Psoas muscle (tissue), 8 donors: ENCODE measurements around the gene NOTCH4. TPM values are rescaled to one million over a fixed set of nuclear protein-coding genes. Genes with fewer than 3 reads are reported as not detected.
A peak's percentile ranks its signal among the peaks of the same experiment; 100 is the strongest.

ENCODE experiments used
- ATAC-seq, 4 donors: fragments of 200-7000 bp; cut with Tn5 transposase; one replicate each; pipeline ENCODE4 v1.9.1; 2020; ENCODE audit warnings: moderate library complexity in 3 of 4, mild to moderate bottlenecking in 2 of 4
- DNase-seq, 2 donors: peaks; one replicate each; pipeline ENCODE4 v3.0.0-alpha.2; 2020
- H3K27ac ChIP-seq: fragments of 200-600 bp; one replicate; pipeline ENCODE4 v1.8.0; 2022
- H3K27me3 ChIP-seq, 3 donors: fragments of 200-600 bp in 1 of 3; one replicate each; pipeline versions ENCODE4 v1.6.1 to v1.8.0; 2013 to 2022; ENCODE audit warnings: low read length in 2 of 3, mild to moderate bottlenecking in 2 of 3, moderate library complexity in 1 of 3; ENCODE audit not compliant: insufficient read depth in 3 of 3
- H3K36me3 ChIP-seq, 2 donors: fragments of 200-600 bp in 1 of 2; one replicate each; pipeline versions ENCODE4 v1.6.1 to v1.8.0; 2013 to 2022; ENCODE audit warnings: low read depth in 1 of 2, mild to moderate bottlenecking in 1 of 2, moderate library complexity in 1 of 2; ENCODE audit not compliant: insufficient read depth in 1 of 2
- H3K4me1 ChIP-seq: fragments of 200-600 bp; one replicate; pipeline ENCODE4 v1.8.0; 2022
- H3K4me3 ChIP-seq: fragments of 200-600 bp; one replicate; pipeline ENCODE4 v1.8.0; 2022; ENCODE audit warnings: mild to moderate bottlenecking
- H3K9me3 ChIP-seq: fragments of 200-600 bp; one replicate; pipeline ENCODE4 v1.8.0; 2022
- WGBS, 3 donors: extraction: QIAGEN DNeasy Blood & Tissue Kit; methylation state at CpG; one replicate each; pipeline versions ENCODE4 v1.1.6 to v1.1.7; 2013; 5-methylcytosine and 5-hydroxymethylcytosine counted together
- intact Hi-C, 2 donors: fragments of 100-400 bp; cut with DNase I; formaldehyde crosslinking; loops; one replicate each; pipeline versions ENCODE4 v1.11.0 to v1.14.2; 2022
- polyA plus RNA-seq, 3 donors: library from polyadenylated mRNA; stranded (reverse); fragments of 200-250 nt; gene quantifications; one replicate each; pipeline ENCODE4 v1.2.3, GENCODE V29; 2013
- total RNA-seq, 4 donors: library from RNA; stranded (reverse); fragmentation: NEBNext Ultra II Directional in 2 of 4; extraction: Animal tissue kit (Norgen Biotek cat#: 25700) in 2 of 4; gene quantifications; one replicate each; pipeline versions ENCODE4 v1.2.1 to v1.2.4, GENCODE V29; 2021 to 2023
- TF ChIP-seq, protein P1 (sequence below): fragments of 200-600 bp; IDR thresholded peaks from one replicate; pipeline ENCODE4 v1.8.0; 2022; ENCODE audit warnings: antibody characterized with exemption
- donor health status: healthy with polysubstance abuse.
- donor health status: DM: no; HTN: no; CAD: no; lungs with moderate emphysema.
- donor health status: Bipolar disorder and iron deficiency.
- donor health status: healthy.
- donor health status: DM: yes; HTN: yes; CAD: no.
- donor health status: DM: no; HTN: no; CAD: no.
- donor health status: DM: no; HTN: no; CAD: no.
- donor health status: DM: yes; HTN: yes; CAD: no.

NOTCH4 gene
- total and polyA plus RNA-seq, 7 donors = 9.7 to 19.5 (median 12.6) TPM

DNA sequence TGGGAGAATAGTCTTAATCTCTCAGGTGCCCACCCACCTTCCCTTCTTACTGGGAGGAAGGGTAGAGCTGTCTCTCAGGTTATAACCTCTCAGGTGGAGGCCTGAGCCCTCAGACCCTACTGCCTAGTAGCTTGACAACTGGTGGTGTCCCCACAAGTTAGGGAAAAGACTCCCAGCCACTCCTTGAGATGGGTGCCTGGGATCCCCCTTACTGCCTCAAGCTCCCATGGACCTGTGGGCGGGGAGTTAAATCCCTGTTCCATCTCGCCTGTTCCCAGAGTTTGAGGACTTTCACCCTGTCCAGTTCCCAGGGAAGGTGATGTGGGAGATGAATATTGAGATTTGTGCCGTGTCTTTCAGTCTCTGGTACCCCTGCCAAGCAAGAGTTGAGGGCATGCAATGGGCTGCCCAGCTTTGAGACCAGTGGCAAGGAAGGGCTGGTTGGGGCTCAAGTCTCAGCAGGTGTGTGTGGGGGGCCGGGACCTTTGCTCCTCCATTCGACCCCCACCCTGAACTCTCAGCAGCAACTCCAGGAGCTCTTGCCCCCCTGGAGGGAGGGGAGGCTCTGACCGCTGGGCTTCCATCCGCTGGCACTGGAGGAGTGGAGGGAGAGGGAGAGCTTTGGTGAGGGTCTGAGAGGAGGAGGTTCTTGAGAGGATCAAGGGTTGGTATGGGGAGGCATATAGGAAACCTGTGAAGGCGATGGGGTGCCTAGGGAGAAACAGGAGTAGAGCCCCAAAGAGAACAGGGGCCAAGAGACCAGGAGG, 32.8 kb downstream of the NOTCH4 start:
- peaks cover 18% of the 10 kb centered on the region for H3K4me1 ChIP-seq
- peak overlapping the region; percentile 91 for H3K27ac ChIP-seq
- DNase-seq (no peak), ATAC-seq (no peak)
- peaks cover 0 to 19% of the 10 kb centered on the region in 2 donors for H3K36me3 ChIP-seq
- WGBS, 3 donors = 79 to 83% (median 81%) methylated on average over 8 of the region's 8 CpGs
- peak overlapping the region; percentile 77 for H3K4me3 ChIP-seq
- H3K27me3 ChIP-seq = no peaks in the 10 kb centered on the region
- intact Hi-C loops = loop anchor here in 1 of 2 donors (1.0 to 10.0 kb wide), 2 partner anchors 73 to 1004 kb away; partner anchors contain the start of gene COL11A2
- TF ChIP-seq, protein P1, sequence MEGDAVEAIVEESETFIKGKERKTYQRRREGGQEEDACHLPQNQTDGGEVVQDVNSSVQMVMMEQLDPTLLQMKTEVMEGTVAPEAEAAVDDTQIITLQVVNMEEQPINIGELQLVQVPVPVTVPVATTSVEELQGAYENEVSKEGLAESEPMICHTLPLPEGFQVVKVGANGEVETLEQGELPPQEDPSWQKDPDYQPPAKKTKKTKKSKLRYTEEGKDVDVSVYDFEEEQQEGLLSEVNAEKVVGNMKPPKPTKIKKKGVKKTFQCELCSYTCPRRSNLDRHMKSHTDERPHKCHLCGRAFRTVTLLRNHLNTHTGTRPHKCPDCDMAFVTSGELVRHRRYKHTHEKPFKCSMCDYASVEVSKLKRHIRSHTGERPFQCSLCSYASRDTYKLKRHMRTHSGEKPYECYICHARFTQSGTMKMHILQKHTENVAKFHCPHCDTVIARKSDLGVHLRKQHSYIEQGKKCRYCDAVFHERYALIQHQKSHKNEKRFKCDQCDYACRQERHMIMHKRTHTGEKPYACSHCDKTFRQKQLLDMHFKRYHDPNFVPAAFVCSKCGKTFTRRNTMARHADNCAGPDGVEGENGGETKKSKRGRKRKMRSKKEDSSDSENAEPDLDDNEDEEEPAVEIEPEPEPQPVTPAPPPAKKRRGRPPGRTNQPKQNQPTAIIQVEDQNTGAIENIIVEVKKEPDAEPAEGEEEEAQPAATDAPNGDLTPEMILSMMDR = no peak
- no peaks in the 10 kb centered on the region for H3K9me3 ChIP-seq

DNA sequence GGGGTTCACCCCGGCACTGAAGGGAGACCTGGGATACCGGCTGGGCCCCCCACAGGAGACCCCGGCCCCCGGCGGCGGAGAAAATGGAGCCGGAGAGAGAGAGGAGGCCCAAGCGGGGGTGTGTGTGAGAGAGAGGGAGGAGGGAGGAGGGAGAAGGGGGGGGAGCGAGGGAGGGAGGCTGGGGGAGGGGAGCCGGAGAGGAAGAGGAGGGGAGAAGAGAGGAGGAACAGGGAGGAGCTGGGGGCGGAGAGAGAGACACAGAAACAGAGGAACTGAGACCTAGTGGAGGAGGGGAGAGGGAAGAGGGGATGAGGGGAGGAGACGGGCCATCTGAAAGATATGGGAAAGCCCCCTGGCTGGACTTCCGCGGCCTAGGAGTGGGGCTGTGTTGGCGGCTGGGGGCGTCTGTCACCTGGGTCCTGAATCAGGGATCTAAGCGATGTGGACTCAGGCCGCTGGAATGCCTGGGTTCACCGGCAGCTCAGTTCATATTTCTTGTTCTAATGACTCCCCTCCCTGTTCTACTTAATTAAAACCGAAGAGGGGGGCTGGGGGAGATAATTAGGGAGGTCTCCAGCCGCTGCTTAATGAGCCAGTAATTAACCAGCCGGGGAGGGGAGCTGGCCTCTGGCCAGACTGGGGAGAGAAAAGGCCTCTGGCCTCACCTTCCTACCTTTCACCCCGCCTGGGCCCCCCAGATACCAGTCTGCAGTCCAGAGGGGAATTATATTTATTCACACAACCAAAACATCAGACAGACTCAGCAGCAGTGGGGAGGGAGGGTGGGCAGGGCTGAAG, 33.6 kb downstream of the NOTCH4 start, which contains the start of gene PBX2:
Gene PBX2 (minus strand): TSS at position 149 of the 798 bp plus-strand sequence. CDS start 287 bp downstream, outside the sequence.
- Histone ChIP-seq H3K36me3 (peaks cover 0 to 21% of the 10 kb centered on the region in 2 donors), H3K4me1 (peaks cover 20% of the 10 kb centered on the region), H3K9me3 (no peaks in the 10 kb centered on the region), H3K27me3 (no peaks in the 10 kb centered on the region), H3K27ac (peak within 1 kb of the TSS; percentile 91), H3K4me3 (peak within 1 kb of the TSS; percentile 77)
- DNase-seq = peak; percentile 89 to 95
- WGBS, 3 donors = 0 to 2% (median 1%) methylated on average over 15 to 23 of the region's 23 CpGs
- TF ChIP-seq, protein P1 = no peak
- ATAC-seq = peak; percentile 76 to 82 (median 78)
- intact Hi-C loops = loop anchor here in 1 of 2 donors (10.0 kb wide), 1 partner anchor 1005 kb away; the partner anchor contains the start of gene COL11A2

DNA sequence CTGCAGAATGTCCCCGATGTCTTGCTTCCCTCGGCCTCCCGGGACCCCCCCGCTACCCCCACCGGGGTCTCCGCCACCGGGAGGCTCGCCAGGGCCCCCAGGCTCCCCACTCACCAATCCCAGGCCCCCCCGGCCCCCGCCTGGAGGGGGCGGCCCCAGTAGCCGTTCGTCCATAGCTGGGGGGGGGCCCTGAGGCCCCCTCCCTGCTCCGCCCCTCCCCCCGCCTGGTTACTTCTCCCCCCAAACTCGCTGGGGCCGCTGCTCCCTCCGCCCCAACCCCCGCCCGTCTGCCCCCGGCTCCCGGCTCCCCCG, 34.2 kb downstream of the NOTCH4 start:
- ATAC-seq = peak; percentile 1 to 8 (median 4)
- TF ChIP-seq, protein P1 = no peak
- intact Hi-C loops = loop anchor here in 1 of 2 donors (10.0 kb wide), 1 partner anchor 1005 kb away; the partner anchor contains the start of gene COL11A2

DNA sequence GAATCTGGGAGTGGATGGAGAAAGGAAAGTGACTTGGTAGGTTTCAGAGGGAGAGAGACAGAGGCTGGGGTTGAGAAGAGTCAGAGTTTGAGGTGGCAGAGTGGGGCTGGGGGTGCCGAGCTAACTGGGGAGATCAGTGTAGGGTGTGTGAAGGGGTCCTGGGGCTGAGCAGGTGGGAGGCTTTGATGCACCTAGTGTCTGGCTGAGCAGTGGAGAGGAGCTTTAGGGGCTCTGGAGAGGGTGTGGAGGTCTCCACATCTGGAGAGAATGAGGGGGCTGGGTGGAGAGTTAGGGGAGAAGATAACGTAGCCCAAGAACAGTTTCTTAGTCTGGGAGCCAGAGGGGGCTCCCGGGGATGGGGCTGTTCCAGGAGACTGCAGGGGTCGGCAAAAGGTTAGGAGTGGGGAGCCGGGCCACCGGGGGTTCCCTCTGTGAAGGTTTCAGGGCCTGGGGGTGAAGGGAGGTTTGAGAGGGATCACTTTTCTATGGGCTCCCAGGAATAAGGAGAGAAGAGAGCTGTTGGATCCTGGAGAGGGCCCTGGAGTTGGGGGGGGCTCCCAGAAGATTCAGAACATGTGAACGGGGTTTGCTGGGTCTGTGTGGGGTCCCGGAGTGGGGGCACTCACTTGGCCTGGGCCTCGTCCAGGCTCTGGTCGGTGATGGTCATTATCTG, 34.7 kb downstream of the NOTCH4 start:
- TF ChIP-seq, protein P1 = no peak
- ATAC-seq = peak in 1 of 4 donors; percentile 0

More for the DNA sequence above, 34.2 kb downstream of the NOTCH4 start:
- no peaks in the 10 kb centered on the region for H3K27me3 ChIP-seq
- H3K4me1 ChIP-seq = peaks cover 19% of the 10 kb centered on the region
- H3K36me3 ChIP-seq = peaks cover 0 to 21% of the 10 kb centered on the region in 2 donors
- WGBS, 3 donors = 0 to 13% (median 11%) methylated on average over 12 to 23 of the region's 23 CpGs
- no peaks in the 10 kb centered on the region for H3K9me3 ChIP-seq
- peak overlapping the region; percentile 91 for H3K27ac ChIP-seq
- peak overlapping the region; percentile 77 for H3K4me3 ChIP-seq
- peak in 1 of 2 donors; percentile 52 for DNase-seq

More for the DNA sequence above, 34.7 kb downstream of the NOTCH4 start:
- Histone ChIP-seq H3K27ac (peak overlapping the region; percentile 91), H3K4me1 (peaks cover 18% of the 10 kb centered on the region), H3K4me3 (peak overlapping the region; percentile 77), H3K9me3 (no peaks in the 10 kb centered on the region), H3K36me3 (peaks cover 0 to 21% of the 10 kb centered on the region in 2 donors), H3K27me3 (no peaks in the 10 kb centered on the region)
- DNase-seq = no peak
- WGBS, 3 donors = 1 to 7% (median 5%) methylated on average over 9 to 10 of the region's 10 CpGs
- intact Hi-C loops = no loop called here
